Endodermal cell (in vitro differentiated cells): ENCODE measurements around the gene YEATS2. TPM values are rescaled to one million over a fixed set of nuclear protein-coding genes. Genes with fewer than 3 reads are reported as not detected.

Source experiments
- DNase-seq: peaks from one replicate; pipeline ENCODE4 v3.0.0-alpha.2; 2017
- H3K27ac ChIP-seq: 2 replicates; pipeline ENCODE4 v1.5.1; 2013; ENCODE audit warnings: mild to moderate bottlenecking, low read depth, low read length, moderate library complexity
- H3K27me3 ChIP-seq: 2 replicates; pipeline ENCODE4 v1.6.1; 2013; ENCODE audit warnings: mild to moderate bottlenecking, low read length, moderate library complexity; ENCODE audit not compliant: insufficient read depth, control insufficient read depth, poor library complexity, severe bottlenecking
- H3K36me3 ChIP-seq: 2 replicates; pipeline ENCODE4 v1.7.0; 2013; ENCODE audit warnings: mild to moderate bottlenecking, low read length, moderate library complexity; ENCODE audit not compliant: control insufficient read depth, insufficient read depth
- H3K4me1 ChIP-seq: one replicate; pipeline ENCODE4 v1.7.0; 2013; ENCODE audit warnings: low read length; ENCODE audit not compliant: control insufficient read depth, insufficient read depth
- H3K4me3 ChIP-seq: 2 replicates; pipeline ENCODE4 v1.5.1; 2013; ENCODE audit warnings: mild to moderate bottlenecking, low read length, moderate library complexity
- H3K9ac ChIP-seq: 2 replicates; pipeline ENCODE4 v1.6.1; 2013; ENCODE audit warnings: mild to moderate bottlenecking, low read length, moderate library complexity; ENCODE audit not compliant: poor library complexity, severe bottlenecking; ENCODE audit errors: extremely low read depth
- H3K9me3 ChIP-seq: 2 replicates; pipeline ENCODE4 v1.6.1; 2013; ENCODE audit warnings: mild to moderate bottlenecking, low read length, moderate library complexity; ENCODE audit not compliant: control insufficient read depth
- H3K27ac Mint-ChIP-seq: 2 replicates; pipeline ENCODE4 v1.8.0; 2020; ENCODE audit warnings: mixed read lengths
- H3K27me3 Mint-ChIP-seq: 2 replicates; pipeline ENCODE4 v1.8.0; 2021; ENCODE audit warnings: mild to moderate bottlenecking, mixed read lengths; ENCODE audit not compliant: insufficient read depth
- H3K36me3 Mint-ChIP-seq: 2 replicates; pipeline ENCODE4 v1.8.0; 2020; ENCODE audit warnings: low read depth, mixed read lengths
- H3K4me1 Mint-ChIP-seq: 2 replicates; pipeline ENCODE4 v1.8.0; 2020; ENCODE audit warnings: mixed read lengths
- H3K4me3 Mint-ChIP-seq: 2 replicates; pipeline ENCODE4 v1.8.0; 2020; ENCODE audit warnings: mild to moderate bottlenecking, moderate library complexity, mixed read lengths
- H3K9me3 Mint-ChIP-seq: 2 replicates; pipeline ENCODE4 v1.8.0; 2020; ENCODE audit warnings: mild to moderate bottlenecking, mixed read lengths
- WGBS, 2 experiments: methylation state at CpG; one replicate each; pipeline versions ENCODE4 v1.1.5 to v1.1.7; 2013; ENCODE audit warnings: missing lambda C conversion rate in 2 of 2, mixed read lengths in 1 of 2; ENCODE audit not compliant: insufficient coverage in 1 of 2, insufficient read length in 1 of 2; 5-methylcytosine and 5-hydroxymethylcytosine counted together
- total RNA-seq, 2 donors: library from RNA; stranded (reverse); fragmentation: NEBNext Ultra II Directional in 1 of 2; extraction: Animal tissue kit (Norgen Biotek cat#: 25700) in 1 of 2; gene quantifications; 2 replicates in 1 of 2; 3 replicates in 1 of 2; pipeline ENCODE4 v1.2.1, GENCODE V29; 2021
- TF ChIP-seq, protein P1 (sequence below): fragments of 200-600 bp; sonication (generic); conservative IDR thresholded peaks from 2 replicates; pipeline ENCODE4 v1.5.0; 2021; ENCODE audit warnings: antibody characterized with exemption, mild to moderate bottlenecking

YEATS2 gene
- total RNA-seq, 2 donors from 2014 or later: 53.4 to 55.8 TPM

DNA sequence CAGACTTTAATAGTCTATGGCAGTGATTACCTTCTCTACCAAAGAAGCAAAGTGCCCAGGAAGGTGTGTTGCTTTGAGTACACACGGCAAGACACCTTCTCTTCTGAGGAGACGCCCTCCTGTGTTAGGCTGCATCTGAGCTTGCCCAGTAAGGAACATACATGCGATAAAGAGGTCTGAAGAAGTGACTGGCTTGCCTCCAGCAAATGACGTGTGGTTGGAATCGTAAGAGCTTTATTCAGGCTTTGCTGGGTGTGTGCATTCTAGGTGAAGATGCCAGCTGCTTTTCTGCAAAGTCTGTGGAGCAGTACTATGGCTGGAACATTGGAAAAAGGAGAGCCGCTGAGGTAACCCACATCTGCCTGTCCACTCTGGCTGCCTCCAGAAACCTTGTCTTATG, 105.4 kb downstream of the YEATS2 start:
- WGBS, 2 experiments: 94 to 100% methylated on average over 6 of the region's 6 CpGs
- Histone ChIP-seq H3K4me1 (no peaks in the 10 kb centered on the region), H3K36me3 (peaks cover 97% of the 10 kb centered on the region), H3K9me3 (no peaks in the 10 kb centered on the region), H3K27ac (no peak overlapping the region), H3K27me3 (no peaks in the 10 kb centered on the region), H3K9ac (no peak overlapping the region), H3K4me3 (no peak overlapping the region)
- Mint-ChIP-seq H3K27ac (no peak overlapping the region), H3K4me1 (no peaks in the 10 kb centered on the region), H3K9me3 (no peaks in the 10 kb centered on the region), H3K4me3 (no peak overlapping the region), H3K27me3 (no peaks in the 10 kb centered on the region), H3K36me3 (peaks cover 85% of the 10 kb centered on the region)
- no peak for DNase-seq
- TF ChIP-seq, protein P1, sequence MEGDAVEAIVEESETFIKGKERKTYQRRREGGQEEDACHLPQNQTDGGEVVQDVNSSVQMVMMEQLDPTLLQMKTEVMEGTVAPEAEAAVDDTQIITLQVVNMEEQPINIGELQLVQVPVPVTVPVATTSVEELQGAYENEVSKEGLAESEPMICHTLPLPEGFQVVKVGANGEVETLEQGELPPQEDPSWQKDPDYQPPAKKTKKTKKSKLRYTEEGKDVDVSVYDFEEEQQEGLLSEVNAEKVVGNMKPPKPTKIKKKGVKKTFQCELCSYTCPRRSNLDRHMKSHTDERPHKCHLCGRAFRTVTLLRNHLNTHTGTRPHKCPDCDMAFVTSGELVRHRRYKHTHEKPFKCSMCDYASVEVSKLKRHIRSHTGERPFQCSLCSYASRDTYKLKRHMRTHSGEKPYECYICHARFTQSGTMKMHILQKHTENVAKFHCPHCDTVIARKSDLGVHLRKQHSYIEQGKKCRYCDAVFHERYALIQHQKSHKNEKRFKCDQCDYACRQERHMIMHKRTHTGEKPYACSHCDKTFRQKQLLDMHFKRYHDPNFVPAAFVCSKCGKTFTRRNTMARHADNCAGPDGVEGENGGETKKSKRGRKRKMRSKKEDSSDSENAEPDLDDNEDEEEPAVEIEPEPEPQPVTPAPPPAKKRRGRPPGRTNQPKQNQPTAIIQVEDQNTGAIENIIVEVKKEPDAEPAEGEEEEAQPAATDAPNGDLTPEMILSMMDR: no peak

DNA sequence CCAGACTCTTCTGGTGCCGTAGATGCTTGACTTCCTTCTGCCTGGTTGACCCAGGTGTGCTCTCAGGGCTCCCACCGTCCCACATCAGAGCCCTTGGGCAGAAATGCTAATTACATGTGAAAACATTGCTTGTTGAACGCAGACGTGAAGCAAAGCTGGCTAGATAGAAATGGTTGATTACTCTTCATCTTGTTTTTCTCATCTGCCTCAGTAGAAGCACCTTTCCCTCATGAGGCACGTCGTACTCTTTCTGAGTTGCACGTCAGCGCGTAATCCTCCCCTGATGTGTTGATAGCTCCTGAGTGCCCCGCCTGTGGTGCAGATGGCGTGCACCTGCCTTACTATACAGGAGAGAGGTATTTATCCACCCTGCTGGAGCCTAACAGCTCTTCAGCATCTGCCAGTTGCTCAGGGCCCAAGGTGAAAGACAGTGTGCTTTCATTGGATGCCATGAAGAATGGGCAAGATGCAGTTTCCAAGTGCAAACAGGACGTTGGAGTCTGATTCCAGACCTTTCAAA, 109.7 kb downstream of the YEATS2 start:
- no peak overlapping the region for H3K27ac Mint-ChIP-seq
- no peaks in the 10 kb centered on the region for H3K9me3 Mint-ChIP-seq
- Histone ChIP-seq H3K4me3 (no peak overlapping the region), H3K9me3 (no peaks in the 10 kb centered on the region), H3K27me3 (no peaks in the 10 kb centered on the region), H3K27ac (no peak overlapping the region), H3K36me3 (peaks cover 97% of the 10 kb centered on the region), H3K4me1 (no peaks in the 10 kb centered on the region), H3K9ac (no peak overlapping the region)
- WGBS, 2 experiments: 94 to 97% methylated on average over 11 to 12 of the region's 12 CpGs
- no peaks in the 10 kb centered on the region for H3K4me1 Mint-ChIP-seq
- no peak for DNase-seq
- peaks cover 80% of the 10 kb centered on the region for H3K36me3 Mint-ChIP-seq
- no peaks in the 10 kb centered on the region for H3K27me3 Mint-ChIP-seq
- TF ChIP-seq, protein P1: no peak
- H3K4me3 Mint-ChIP-seq: no peak overlapping the region

DNA sequence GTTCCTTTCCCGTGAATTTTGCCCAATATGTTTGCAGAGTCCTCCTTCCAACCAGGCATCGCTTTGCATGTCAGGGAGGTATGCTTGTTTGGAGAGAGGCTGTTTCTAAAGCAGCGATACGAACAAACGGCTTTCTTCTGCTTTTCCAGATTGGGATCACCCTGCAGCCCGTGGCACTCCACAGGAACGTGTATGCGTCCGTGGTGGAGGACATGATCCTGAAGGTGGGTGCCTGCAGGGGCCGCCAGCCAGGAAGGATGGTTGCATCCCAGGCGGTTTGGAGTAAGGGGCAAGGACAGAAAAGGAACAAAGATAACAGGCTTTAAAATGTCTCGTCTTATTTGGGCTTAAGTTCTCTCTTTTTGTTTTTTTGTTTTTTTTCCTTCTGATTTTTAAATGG, 110.3 kb downstream of the YEATS2 start:
- peaks cover 81% of the 10 kb centered on the region for H3K36me3 Mint-ChIP-seq
- H3K27me3 Mint-ChIP-seq: no peaks in the 10 kb centered on the region

More for the DNA sequence above, 110.3 kb downstream of the YEATS2 start:
- H3K27ac Mint-ChIP-seq: no peak overlapping the region
- Histone ChIP-seq H3K27ac (no peak overlapping the region), H3K9ac (no peak overlapping the region), H3K4me3 (no peak overlapping the region), H3K4me1 (no peaks in the 10 kb centered on the region), H3K27me3 (no peaks in the 10 kb centered on the region), H3K9me3 (no peaks in the 10 kb centered on the region), H3K36me3 (peaks cover 97% of the 10 kb centered on the region)
- WGBS, 2 experiments: 97% methylated on average over 9 to 12 of the region's 12 CpGs
- H3K4me3 Mint-ChIP-seq: no peak overlapping the region
- H3K9me3 Mint-ChIP-seq: no peaks in the 10 kb centered on the region
- TF ChIP-seq, protein P1: no peak
- no peak for DNase-seq
- H3K4me1 Mint-ChIP-seq: no peaks in the 10 kb centered on the region
